GM18867 (cell line): Measurements from ENCODE around the gene DNAH17.

Experiments used
- ATAC-seq: cut with Tn5 transposase; IDR thresholded peaks from one replicate; pipeline ENCODE4 v1.9.1; 2021; ENCODE audit warnings: mild to moderate bottlenecking, moderate library complexity; ENCODE audit not compliant: unreplicated experiment

The DNAH17 gene

GRCh38 chr17:78498848-78499247, 78.3 kb downstream of the DNAH17 start:
- ATAC-seq = no peak

- no peak for ATAC-seq
These were observed 80.1 kb downstream of the DNAH17 start for GRCh38 chr17:78497115-78497540.

GRCh38 chr17:78496311-78496710, 80.9 kb downstream of the DNAH17 start:
- ATAC-seq = no peak

- no peak for ATAC-seq
These were observed 81.6 kb downstream of the DNAH17 start for GRCh38 chr17:78495634-78496033.

- no peak for ATAC-seq
These were observed 82.4 kb downstream of the DNAH17 start for GRCh38 chr17:78494696-78495330.

- no peak for ATAC-seq
These were observed 83.1 kb downstream of the DNAH17 start for GRCh38 chr17:78493853-78494695.

- no peak for ATAC-seq
These were observed 83.7 kb downstream of the DNAH17 start for GRCh38 chr17:78493450-78493849.

- no peak for ATAC-seq
These were observed 84.9 kb downstream of the DNAH17 start for GRCh38 chr17:78492116-78492799.

GRCh38 chr17:78491236-78492115, 85.7 kb downstream of the DNAH17 start:
- no peak for ATAC-seq

- ATAC-seq = no peak
These were observed 86.5 kb downstream of the DNAH17 start for GRCh38 chr17:78490673-78491072.

GRCh38 chr17:78490156-78490555, 87.0 kb downstream of the DNAH17 start:
- ATAC-seq = no peak

- ATAC-seq = no peak
These were observed 88.1 kb downstream of the DNAH17 start for GRCh38 chr17:78488867-78489634.

- ATAC-seq = no peak
These were observed 89.0 kb downstream of the DNAH17 start for GRCh38 chr17:78488156-78488555.

- ATAC-seq = no peak
These were observed 90.1 kb downstream of the DNAH17 start for GRCh38 chr17:78486946-78487680.

GRCh38 chr17:78486228-78486802, 90.9 kb downstream of the DNAH17 start:
- no peak for ATAC-seq

- no peak for ATAC-seq
These were observed 91.7 kb downstream of the DNAH17 start for GRCh38 chr17:78485290-78486168.

- peak; percentile 68 for ATAC-seq
These were observed 92.6 kb downstream of the DNAH17 start for GRCh38 chr17:78484271-78485246.
